Measurements from ENCODE around the gene CCR7. TPM values are rescaled to one million over a fixed set of nuclear protein-coding genes. Genes with fewer than 3 reads are reported as not detected.

CCR7 gene
- total RNA-seq, 4 donors from 2014 or later = 1.5 TPM; not detected in 3

GRCh38 chr17:40568074-40568836, 3.0 kb upstream of the CCR7 start:
- H3K27me3 ChIP-seq = peaks cover 0 to 8% of the 10 kb centered on the region in 2 donors
- WGBS, 2 donors = 82 to 95% methylated on average over 6 to 7 of the region's 7 CpGs
- H3K27ac ChIP-seq = no peak overlapping the region
- no peaks in the 10 kb centered on the region for H3K36me3 ChIP-seq
- no peaks in the 10 kb centered on the region for H3K4me1 ChIP-seq
- TF ChIP-seq POLR2A (IDR thresholded peaks at IDR 0.05) (no peak), CTCF (IDR thresholded peaks at IDR 0.05) (no peak), EP300 (IDR thresholded peaks at IDR 0.05) (no peak)
- no peak for DNase-seq (ENCODE audit: low spot score in 2 of 2)
- H3K4me3 ChIP-seq = no peak overlapping the region
- H3K9me3 ChIP-seq = peaks cover 0 to 17% (median 3%) of the 10 kb centered on the region in 4 donors

- DNase-seq (ENCODE audit: low spot score in 2 of 2) = no peak
- H3K4me3 ChIP-seq = no peak overlapping the region
- no peak overlapping the region for H3K27ac ChIP-seq
- no peaks in the 10 kb centered on the region for H3K4me1 ChIP-seq
- WGBS, 2 donors = 88 to 89% methylated on average over 2 of the region's 2 CpGs
- no peak for TF ChIP-seq POLR2A (IDR thresholded peaks at IDR 0.05)
- no peak for TF ChIP-seq EP300 (IDR thresholded peaks at IDR 0.05)
- TF ChIP-seq CTCF (IDR thresholded peaks at IDR 0.05) = no peak
- peaks cover 0 to 8% of the 10 kb centered on the region in 2 donors for H3K27me3 ChIP-seq
- H3K9me3 ChIP-seq = peaks cover 0 to 11% (median 0%) of the 10 kb centered on the region in 4 donors
- no peaks in the 10 kb centered on the region for H3K36me3 ChIP-seq
Measured at GRCh38 chr17:40567377-40567776, 2.1 kb upstream of the CCR7 start.

GRCh38 chr17:40565769-40566409, 617 bp upstream of the CCR7 start:
- no peak overlapping the region for H3K4me3 ChIP-seq
- WGBS, 2 donors = 56 to 65% methylated on average over 2 of the region's 2 CpGs
- H3K27ac ChIP-seq = peak overlapping the region in 1 of 4 donors; percentile 74
- H3K27me3 ChIP-seq = peaks cover 0 to 8% of the 10 kb centered on the region in 2 donors
- H3K36me3 ChIP-seq = no peaks in the 10 kb centered on the region
- TF ChIP-seq POLR2A (IDR thresholded peaks at IDR 0.05) = no peak
- no peak for TF ChIP-seq EP300 (IDR thresholded peaks at IDR 0.05)
- no peak for TF ChIP-seq CTCF (IDR thresholded peaks at IDR 0.05)
- H3K9me3 ChIP-seq = peaks cover 0 to 7% (median 0%) of the 10 kb centered on the region in 4 donors
- H3K4me1 ChIP-seq = no peaks in the 10 kb centered on the region
- DNase-seq (ENCODE audit: low spot score in 2 of 2) = no peak

- DNase-seq (ENCODE audit: low spot score in 2 of 2) = no peak
- WGBS, 2 donors = 89 to 90% methylated on average over 13 of the region's 13 CpGs
Measured at GRCh38 chr17:40564195-40564882, 933 bp downstream of the CCR7 start.

More at GRCh38 chr17:40564195-40564882, 933 bp downstream of the CCR7 start:
- H3K4me1 ChIP-seq = peaks cover 0 to 15% (median 8%) of the 10 kb centered on the region in 4 donors
- TF ChIP-seq EP300 (IDR thresholded peaks at IDR 0.05) = no peak
- TF ChIP-seq POLR2A (IDR thresholded peaks at IDR 0.05) = no peak
- TF ChIP-seq CTCF (IDR thresholded peaks at IDR 0.05) = no peak
- H3K36me3 ChIP-seq = no peaks in the 10 kb centered on the region
- H3K9me3 ChIP-seq = peaks cover 0 to 7% (median 0%) of the 10 kb centered on the region in 4 donors
- H3K27ac ChIP-seq = peak overlapping the region in 1 of 4 donors; percentile 74
- peaks cover 0 to 8% of the 10 kb centered on the region in 2 donors for H3K27me3 ChIP-seq
- peak overlapping the region in 1 of 4 donors; percentile 42 for H3K4me3 ChIP-seq

Measured in tibial nerve (tissue), 4 donors.